Mucosa of gallbladder (tissue), 1 donor: ENCODE results near the gene NCS1. TPM values are rescaled to one million over a fixed set of nuclear protein-coding genes. Genes with fewer than 3 reads are reported as not detected.

Source experiments
- DNase-seq: peaks from one replicate; pipeline ENCODE4 v3.0.0-alpha.2; 2020; ENCODE audit warnings: low spot score
- total RNA-seq: library from RNA; stranded (reverse); gene quantifications from one replicate; pipeline ENCODE4 v1.2.1, GENCODE V29; 2021
- donor health status: DM: no; HTN: no; CAD: no.

Gene NCS1
- total RNA-seq, 1 donor from 2014 or later, result 50.3 TPM

DNA sequence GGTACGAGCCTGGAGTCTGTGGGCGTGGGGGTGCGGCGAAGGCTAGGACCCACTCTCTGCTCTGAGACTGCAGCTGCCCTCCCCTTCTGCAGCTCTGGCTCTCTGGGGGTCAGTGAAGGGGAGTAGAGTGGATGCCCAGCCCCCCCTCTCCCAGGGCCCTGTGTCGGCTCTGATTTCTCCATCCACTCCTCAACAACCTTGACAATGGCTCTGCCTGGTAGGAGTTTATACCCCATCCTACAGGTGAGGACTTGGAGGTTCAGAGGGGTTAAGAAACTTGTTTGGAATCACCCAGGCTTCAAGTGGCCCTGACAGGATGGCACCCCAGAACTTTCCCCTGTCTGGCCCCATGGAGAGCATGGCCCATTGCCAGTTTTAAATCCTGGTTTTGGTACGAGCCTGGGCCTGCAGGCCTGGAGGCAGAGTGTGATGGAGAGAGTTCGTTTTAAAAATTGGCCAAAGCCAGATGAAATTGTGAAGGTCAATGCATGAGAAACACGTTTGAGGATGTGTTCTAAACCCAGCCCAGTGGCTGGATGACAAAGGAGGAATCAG lies 22.3 kb downstream of the NCS1 start:
- DNase-seq, result no peak

GRCh38 chr9:130195638-130196037 lies 23.4 kb downstream of the NCS1 start:
- no peak for DNase-seq

DNA sequence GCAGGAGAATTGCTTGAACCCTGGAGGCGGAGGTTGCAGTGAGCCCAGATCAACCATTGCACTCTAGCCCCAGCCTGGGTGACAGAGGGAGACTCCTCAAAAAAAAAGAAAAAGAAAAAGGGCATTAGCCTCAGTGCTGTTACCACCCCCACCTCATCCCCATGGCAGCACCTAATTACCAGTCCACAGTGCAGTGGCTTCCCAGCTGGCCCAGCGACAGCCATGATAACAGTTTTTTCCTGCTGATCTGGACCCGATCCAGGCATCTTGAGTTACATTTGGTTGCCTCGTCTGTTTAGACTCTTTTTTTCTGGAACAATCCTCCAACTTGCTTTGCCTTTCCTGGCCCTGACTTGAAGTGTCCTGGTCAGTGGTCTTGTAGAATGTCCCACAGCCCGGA lies 24.4 kb downstream of the NCS1 start:
- DNase-seq, result no peak

DNA sequence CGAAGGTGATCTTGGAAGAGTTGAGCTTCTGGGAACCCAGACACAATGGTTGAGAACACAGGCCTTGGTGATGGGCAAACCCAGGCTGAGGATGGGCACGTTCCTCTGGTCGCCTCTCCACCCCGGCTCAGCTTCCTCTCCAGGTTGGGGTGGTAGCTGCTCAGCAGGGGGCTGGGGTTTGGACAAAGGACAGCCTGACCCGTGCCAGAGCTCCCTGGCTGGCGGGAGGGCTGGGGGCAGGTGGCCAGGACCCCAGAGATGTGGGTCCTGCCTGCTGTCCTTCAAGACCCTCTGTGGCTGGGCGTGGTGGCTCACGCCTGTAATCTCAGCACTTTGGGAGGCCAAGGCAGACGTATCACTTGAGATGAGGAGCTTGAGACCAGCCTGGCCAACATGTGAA lies 25.2 kb downstream of the NCS1 start:
- DNase-seq, result no peak

DNA sequence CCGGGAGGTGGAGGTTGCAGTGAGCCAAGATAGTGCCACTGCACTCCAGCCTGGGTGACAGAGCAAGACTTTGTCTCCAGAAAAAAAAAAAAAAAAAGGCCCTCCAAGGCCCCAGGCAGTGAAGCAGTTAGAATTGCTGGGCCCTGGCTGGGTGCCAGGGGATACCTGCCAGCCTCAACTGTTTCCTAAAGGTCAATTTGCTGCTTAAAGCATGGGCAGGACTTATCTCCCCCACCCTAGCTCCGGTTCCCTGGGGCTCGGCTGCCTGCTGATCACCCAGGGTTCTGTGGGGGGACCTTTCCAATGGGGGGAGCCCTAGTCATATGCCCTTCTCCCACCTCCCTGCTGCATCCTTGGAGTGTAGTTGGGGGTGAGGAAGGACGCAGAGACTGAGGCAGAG lies 25.7 kb downstream of the NCS1 start:
- DNase-seq, result no peak

DNA sequence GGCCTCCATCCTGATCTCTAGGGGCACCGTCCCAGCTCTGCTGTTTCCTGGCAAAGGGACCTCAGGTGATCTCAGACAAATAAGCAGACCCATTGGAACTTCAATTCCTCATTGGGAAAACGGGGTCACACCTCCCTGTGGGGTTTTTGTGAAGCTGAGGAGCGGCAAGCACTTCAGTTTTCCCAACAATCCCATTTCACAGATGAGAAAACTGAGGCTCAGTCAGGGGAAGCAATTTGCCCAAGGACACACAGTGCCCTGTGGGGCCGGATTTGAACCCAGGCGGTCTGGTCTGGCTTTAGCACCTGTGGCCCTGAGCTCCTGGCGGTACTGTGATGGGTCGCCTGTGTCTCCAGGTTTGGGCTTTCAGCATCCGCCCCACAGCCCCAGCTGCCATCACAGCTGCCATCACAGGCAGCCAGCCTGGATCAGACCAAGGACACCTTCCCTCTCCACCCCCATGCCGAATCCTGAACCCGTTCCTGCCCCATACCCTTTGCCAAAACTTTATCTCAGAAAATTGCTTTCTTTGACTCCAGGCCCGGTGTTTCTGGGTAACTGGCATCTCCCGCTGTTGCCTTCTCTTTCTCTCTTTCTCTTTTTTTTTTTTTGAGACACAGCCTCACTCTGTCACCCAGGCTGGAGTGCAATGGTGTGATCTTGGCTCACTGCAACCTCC lies 26.4 kb downstream of the NCS1 start:
- no peak for DNase-seq

DNA sequence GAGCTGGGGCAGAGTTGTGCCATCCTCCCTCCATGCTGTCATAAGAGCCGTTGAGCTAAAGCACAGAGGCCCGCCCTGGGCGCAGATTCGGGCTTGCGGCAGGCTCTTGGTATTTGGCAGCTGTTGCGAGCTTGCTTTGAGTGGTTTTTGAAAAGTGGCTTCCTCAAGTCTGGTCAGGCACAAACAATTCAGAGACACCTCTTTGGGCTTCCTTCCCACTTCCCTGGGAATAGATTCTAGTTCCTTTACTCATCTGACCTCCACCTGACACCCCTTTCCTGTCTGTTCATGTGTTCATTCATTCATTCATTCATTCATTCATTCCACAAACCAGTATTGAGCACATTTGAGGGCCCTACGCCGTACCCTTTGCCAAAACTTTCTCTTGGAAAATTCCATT lies 27.4 kb downstream of the NCS1 start:
- no peak for DNase-seq

DNA sequence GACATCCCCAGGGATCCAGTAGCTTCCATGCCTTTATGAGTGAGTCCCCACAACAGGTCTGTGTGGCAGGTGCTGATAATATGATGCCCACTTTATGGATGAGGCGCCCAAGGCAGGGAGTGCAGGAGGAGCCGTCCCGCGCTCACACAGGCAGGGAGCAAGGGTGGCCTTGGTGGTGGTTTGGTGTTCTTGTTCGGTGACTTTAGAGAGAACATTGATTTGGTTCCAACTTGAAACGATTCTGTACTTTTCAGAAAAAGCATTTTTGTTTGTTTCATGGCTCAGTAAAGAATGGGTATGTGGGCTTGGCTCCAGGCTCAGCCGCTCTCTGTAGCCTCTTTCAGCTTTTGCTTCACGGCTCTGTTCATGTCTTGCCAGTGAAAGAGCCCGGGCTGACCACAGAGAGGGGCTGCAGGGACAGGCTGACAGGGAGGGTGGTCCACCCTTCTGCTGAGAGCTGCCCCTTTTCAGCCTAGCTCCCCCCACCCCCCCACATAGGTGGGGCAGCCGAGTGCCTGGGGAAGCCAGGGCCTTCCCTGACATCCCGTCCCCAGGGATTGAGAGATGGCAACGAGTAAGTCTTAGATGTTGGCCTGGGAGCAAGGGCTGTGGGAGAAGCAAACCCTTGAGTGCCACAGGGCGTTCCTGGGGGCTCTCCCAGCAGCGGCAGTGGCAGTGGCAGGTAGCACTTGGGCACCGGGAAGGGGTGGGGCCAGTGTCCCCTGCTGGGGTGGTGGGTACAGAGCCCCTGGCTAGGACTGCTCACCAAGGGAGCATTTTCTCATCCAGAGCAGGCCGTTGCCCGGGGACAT lies 28.0 kb downstream of the NCS1 start:
- DNase-seq, result no peak

DNA sequence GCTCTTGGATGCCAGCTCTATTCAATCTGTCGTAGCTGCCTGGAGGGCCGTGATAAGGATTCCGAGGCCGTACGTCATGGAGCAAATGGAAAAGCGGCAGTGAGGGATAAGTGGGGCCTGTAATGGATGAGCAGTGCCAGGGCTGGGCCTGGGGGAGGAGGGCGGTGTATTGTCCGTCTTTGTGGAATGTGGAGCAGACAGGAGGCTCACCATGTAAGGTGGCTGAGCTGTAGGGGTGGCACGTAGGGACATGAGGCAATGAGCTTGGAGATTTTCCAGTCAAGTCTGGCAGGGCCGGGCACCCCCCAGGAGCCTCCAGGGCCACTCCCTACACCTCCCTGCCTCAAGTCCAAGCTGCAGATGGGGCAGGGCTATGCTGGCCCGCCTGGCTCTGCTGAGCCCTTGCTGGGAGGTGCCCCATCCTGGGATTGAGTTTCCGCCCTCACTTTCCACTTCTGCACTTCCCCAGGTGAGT lies 29.2 kb downstream of the NCS1 start:
- DNase-seq, result no peak

- DNase-seq, result no peak
Measured at GRCh38 chr9:130201974-130202373, 29.8 kb downstream of the NCS1 start.

- DNase-seq, result no peak
Measured at GRCh38 chr9:130204341-130204740, 32.1 kb downstream of the NCS1 start.

- no peak for DNase-seq
Measured at GRCh38 chr9:130204959-130205358, 32.8 kb downstream of the NCS1 start.

- DNase-seq, result no peak
Measured at GRCh38 chr9:130205912-130206311, 33.7 kb downstream of the NCS1 start.

- no peak for DNase-seq
Measured at GRCh38 chr9:130206579-130206978, 34.4 kb downstream of the NCS1 start.

DNA sequence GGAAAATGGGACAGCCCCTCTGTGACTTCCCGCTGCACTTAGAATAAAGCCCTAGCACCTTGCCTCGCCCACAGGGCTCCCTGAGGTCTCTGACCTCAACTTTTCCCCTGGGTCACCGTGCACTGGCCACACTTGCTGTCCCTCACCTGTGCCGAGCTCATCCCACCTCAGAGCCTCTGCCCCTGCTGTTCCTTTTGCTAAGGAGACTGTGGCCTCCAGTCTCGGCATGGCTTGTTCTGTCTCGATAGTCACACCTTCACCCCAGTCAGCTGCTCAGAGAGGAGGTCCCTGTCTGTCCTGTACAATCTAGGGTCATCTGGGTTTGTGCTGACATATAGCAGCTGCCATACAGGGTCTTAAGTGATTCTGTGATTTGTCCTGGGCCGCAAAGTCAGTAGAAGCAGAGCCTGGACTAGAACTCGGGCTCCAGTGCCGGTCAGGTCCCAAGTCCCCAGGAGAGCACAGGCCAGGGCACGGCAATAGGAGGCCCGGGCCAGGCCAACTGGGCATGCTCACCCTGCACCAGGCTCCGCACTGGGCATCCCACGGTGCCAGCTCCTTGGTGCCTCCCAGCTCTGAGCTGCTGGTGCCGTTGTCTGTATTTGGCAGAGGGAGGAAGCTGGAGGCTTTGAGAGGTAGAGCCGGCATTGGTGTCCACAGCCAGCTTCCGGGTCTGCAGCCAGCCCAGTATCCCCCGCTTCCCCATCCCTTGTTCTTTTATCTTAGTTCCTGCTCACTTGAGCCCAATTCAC lies 35.2 kb downstream of the NCS1 start:
- no peak for DNase-seq

GRCh38 chr9:130208600-130209347 lies 36.6 kb downstream of the NCS1 start:
- no peak for DNase-seq

GRCh38 chr9:130209422-130209821 lies 37.2 kb downstream of the NCS1 start:
- DNase-seq, result no peak

DNA sequence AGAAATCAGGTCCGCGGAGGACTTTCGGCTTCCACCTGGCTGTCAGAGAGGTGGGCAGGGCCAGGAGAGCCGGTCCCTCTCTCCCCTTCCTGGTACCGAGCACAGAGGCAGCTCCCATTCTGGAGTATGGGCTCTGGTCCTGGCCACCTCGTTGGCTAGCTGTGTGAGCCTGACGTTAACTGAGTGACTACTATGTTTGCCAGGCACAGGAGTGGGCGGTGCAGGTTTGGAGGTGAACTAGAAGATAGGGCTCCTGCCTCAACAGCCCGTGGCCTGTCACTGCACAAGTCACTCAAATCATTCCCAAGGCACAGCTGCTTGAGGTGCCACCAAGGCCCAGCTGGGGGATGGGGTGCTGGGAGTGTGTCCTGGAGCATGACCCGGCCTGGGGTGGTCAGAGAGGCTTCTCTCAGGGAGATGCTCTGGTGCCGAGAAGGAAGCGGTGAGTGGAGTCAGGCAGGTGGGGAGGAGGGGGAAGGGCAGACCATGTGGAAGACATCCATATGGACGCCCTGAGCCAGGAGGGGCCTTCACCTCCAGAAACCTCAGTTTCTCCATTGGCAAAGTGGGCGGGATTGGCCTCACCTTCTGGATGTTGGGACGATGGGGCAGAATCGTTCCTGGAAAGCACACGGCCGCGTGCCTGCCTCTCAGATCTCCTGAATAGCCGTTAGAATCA lies 39.5 kb downstream of the NCS1 start:
- DNase-seq, result no peak

GRCh38 chr9:130212543-130213297 lies 40.5 kb downstream of the NCS1 start:
- DNase-seq, result no peak
